ENCODE measurements around the gene SPR. TPM values are rescaled to one million over a fixed set of nuclear protein-coding genes. Genes with fewer than 3 reads are reported as not detected.
A peak's percentile ranks its signal among the peaks of the same experiment; 100 is the strongest.

Gene SPR
- total RNA-seq, 1 donor from 2014 or later = 53.5 TPM

DNA sequence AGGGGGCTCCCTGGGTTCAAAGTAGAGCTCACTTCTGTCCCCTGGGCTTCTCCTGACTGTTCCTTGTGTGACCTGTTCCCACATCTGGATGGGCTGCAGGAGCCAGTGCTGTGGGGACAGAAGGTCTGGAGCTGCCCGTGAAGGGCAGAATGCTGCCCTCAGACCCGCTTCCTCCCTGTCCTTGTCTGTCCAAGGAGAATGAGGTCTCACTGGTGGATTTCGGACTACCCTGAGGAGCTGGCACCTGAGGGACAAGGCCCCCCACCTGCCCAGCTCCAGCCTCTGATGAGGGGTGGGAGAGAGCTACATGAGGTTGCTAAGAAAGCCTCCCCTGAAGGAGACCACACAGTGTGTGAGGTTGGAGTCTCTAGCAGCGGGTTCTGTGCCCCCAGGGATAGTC is 45.6 kb downstream of the SPR start:
- intact Hi-C loops (cut with micrococcal nuclease) = no loop called here
- Histone ChIP-seq H3K27me3 (ENCODE audit: low read depth) (peaks cover 63% of the 10 kb centered on the region), H3K4me3 (no peak overlapping the region), H3K9me3 (replicated peaks) (no peaks in the 10 kb centered on the region), H3K27ac (replicated peaks) (no peak overlapping the region), H3K36me3 (no peaks in the 10 kb centered on the region), H3K4me1 (peaks cover 8% of the 10 kb centered on the region)
- TF ChIP-seq CTCF (IDR thresholded peaks at IDR 0.05; ENCODE audit: borderline replicate concordance) = no peak
- DNase-seq = no peak

GRCh38 chr2:72933207-72933606 is 46.0 kb downstream of the SPR start:
- H3K27me3 ChIP-seq (ENCODE audit: low read depth) = peaks cover 59% of the 10 kb centered on the region
- no peak for DNase-seq
- no peak for TF ChIP-seq CTCF (IDR thresholded peaks at IDR 0.05; ENCODE audit: borderline replicate concordance)

DNA sequence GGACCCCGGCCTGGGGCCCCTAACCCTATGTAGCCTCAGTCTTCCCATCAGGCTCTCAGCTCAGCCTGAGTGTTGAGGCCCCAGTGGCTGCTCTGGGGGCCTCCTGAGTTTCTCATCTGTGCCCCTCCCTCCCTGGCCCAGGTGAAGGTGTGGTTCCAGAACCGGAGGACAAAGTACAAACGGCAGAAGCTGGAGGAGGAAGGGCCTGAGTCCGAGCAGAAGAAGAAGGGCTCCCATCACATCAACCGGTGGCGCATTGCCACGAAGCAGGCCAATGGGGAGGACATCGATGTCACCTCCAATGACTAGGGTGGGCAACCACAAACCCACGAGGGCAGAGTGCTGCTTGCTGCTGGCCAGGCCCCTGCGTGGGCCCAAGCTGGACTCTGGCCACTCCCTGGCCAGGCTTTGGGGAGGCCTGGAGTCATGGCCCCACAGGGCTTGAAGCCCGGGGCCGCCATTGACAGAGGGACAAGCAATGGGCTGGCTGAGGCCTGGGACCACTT is 46.5 kb downstream of the SPR start:
- Histone ChIP-seq H3K9me3 (replicated peaks) (no peaks in the 10 kb centered on the region), H3K27me3 (ENCODE audit: low read depth) (peaks cover 54% of the 10 kb centered on the region), H3K4me3 (no peak overlapping the region), H3K4me1 (peaks cover 8% of the 10 kb centered on the region), H3K36me3 (no peaks in the 10 kb centered on the region), H3K27ac (replicated peaks) (no peak overlapping the region)
- intact Hi-C loops (cut with micrococcal nuclease) = no loop called here
- DNase-seq = no peak
- TF ChIP-seq CTCF (IDR thresholded peaks at IDR 0.05; ENCODE audit: borderline replicate concordance) = no peak

More at GRCh38 chr2:72933207-72933606, 46.0 kb downstream of the SPR start:
- peaks cover 8% of the 10 kb centered on the region for H3K4me1 ChIP-seq
- H3K36me3 ChIP-seq = no peaks in the 10 kb centered on the region
- intact Hi-C loops (cut with micrococcal nuclease) = no loop called here
- H3K27ac ChIP-seq (replicated peaks) = no peak overlapping the region
- no peak overlapping the region for H3K4me3 ChIP-seq
- H3K9me3 ChIP-seq (replicated peaks) = no peaks in the 10 kb centered on the region

- H3K36me3 ChIP-seq = no peaks in the 10 kb centered on the region
- TF ChIP-seq CTCF (IDR thresholded peaks at IDR 0.05; ENCODE audit: borderline replicate concordance) = peak; percentile 19
- no peaks in the 10 kb centered on the region for H3K9me3 ChIP-seq (replicated peaks)
- peaks cover 42% of the 10 kb centered on the region for H3K27me3 ChIP-seq (ENCODE audit: low read depth)
- no peak overlapping the region for H3K4me3 ChIP-seq
- intact Hi-C loops (cut with micrococcal nuclease) = no loop called here
- H3K4me1 ChIP-seq = peaks cover 8% of the 10 kb centered on the region
- no peak for DNase-seq
- H3K27ac ChIP-seq (replicated peaks) = no peak overlapping the region
Measured at GRCh38 chr2:72934683-72935610, 47.7 kb downstream of the SPR start.

- Histone ChIP-seq H3K9me3 (replicated peaks) (no peaks in the 10 kb centered on the region), H3K27ac (replicated peaks) (no peak overlapping the region), H3K36me3 (no peaks in the 10 kb centered on the region), H3K4me3 (no peak overlapping the region), H3K4me1 (peaks cover 8% of the 10 kb centered on the region), H3K27me3 (ENCODE audit: low read depth) (peaks cover 35% of the 10 kb centered on the region)
- no peak for TF ChIP-seq CTCF (IDR thresholded peaks at IDR 0.05; ENCODE audit: borderline replicate concordance)
- no peak for DNase-seq
- intact Hi-C loops (cut with micrococcal nuclease) = no loop called here
Measured at GRCh38 chr2:72935611-72935957, 48.4 kb downstream of the SPR start.
